GM19351 (cell line): ENCODE measurements around the gene DOCK3.
"Not testable (repeated sequence)": the region's sequence is repeated elsewhere in the genome, so short reads cannot be mapped to it uniquely, and the experiment has no call there.

ENCODE experiments used
- ATAC-seq: cut with Tn5 transposase; IDR thresholded peaks from one replicate; pipeline ENCODE4 v1.9.1; 2021; ENCODE audit warnings: mild to moderate bottlenecking, moderate library complexity; ENCODE audit not compliant: unreplicated experiment

DOCK3 gene

GRCh38 chr3:51354731-51355615 lies 680.2 kb downstream of the DOCK3 start:
- ATAC-seq = no peak

- no peak for ATAC-seq
Measured at GRCh38 chr3:51355891-51356578, 681.3 kb downstream of the DOCK3 start.

GRCh38 chr3:51357856-51358255 lies 683.1 kb downstream of the DOCK3 start:
- no peak for ATAC-seq

- ATAC-seq = no peak
Measured at GRCh38 chr3:51358981-51359380, 684.3 kb downstream of the DOCK3 start.

GRCh38 chr3:51360806-51361205 lies 686.1 kb downstream of the DOCK3 start:
- ATAC-seq = no peak

- no peak for ATAC-seq
Measured at GRCh38 chr3:51361746-51362145, 687.0 kb downstream of the DOCK3 start.

GRCh38 chr3:51362476-51362875 lies 687.7 kb downstream of the DOCK3 start:
- no peak for ATAC-seq

- not testable (repeated sequence) for ATAC-seq
Measured at GRCh38 chr3:51368276-51368675, 693.5 kb downstream of the DOCK3 start.

- ATAC-seq = no peak
Measured at GRCh38 chr3:51371943-51372557, 697.3 kb downstream of the DOCK3 start.

GRCh38 chr3:51373658-51374421 lies 699.1 kb downstream of the DOCK3 start:
- ATAC-seq = no peak

GRCh38 chr3:51374456-51374855 lies 699.7 kb downstream of the DOCK3 start:
- no peak for ATAC-seq

GRCh38 chr3:51375136-51375535 lies 700.4 kb downstream of the DOCK3 start:
- no peak for ATAC-seq

GRCh38 chr3:51375571-51375970 lies 700.8 kb downstream of the DOCK3 start:
- ATAC-seq = no peak

- ATAC-seq = no peak
Measured at GRCh38 chr3:51378065-51378464, 703.3 kb downstream of the DOCK3 start.

GRCh38 chr3:51378726-51379125 lies 704.0 kb downstream of the DOCK3 start:
- ATAC-seq = no peak

- ATAC-seq = no peak
Measured at GRCh38 chr3:51379301-51379700, 704.6 kb downstream of the DOCK3 start.

GRCh38 chr3:51379746-51380455 lies 705.2 kb downstream of the DOCK3 start:
- no peak for ATAC-seq

GRCh38 chr3:51380601-51381332 lies 706.0 kb downstream of the DOCK3 start:
- ATAC-seq = no peak

GRCh38 chr3:51381333-51381705 lies 706.6 kb downstream of the DOCK3 start:
- no peak for ATAC-seq
